ENCODE measurements around the gene PCBP3.
"Not testable (repeated sequence)": the region's sequence is repeated elsewhere in the genome, so short reads cannot be mapped to it uniquely, and the experiment has no call there.

The PCBP3 gene

GRCh38 chr21:45800339-45801080 lies 157.0 kb downstream of the PCBP3 start:
- intact Hi-C loops (cut with DNase I) = no loop called here
- peak in 1 of 10 donors; percentile 69 for DNase-seq

DNA sequence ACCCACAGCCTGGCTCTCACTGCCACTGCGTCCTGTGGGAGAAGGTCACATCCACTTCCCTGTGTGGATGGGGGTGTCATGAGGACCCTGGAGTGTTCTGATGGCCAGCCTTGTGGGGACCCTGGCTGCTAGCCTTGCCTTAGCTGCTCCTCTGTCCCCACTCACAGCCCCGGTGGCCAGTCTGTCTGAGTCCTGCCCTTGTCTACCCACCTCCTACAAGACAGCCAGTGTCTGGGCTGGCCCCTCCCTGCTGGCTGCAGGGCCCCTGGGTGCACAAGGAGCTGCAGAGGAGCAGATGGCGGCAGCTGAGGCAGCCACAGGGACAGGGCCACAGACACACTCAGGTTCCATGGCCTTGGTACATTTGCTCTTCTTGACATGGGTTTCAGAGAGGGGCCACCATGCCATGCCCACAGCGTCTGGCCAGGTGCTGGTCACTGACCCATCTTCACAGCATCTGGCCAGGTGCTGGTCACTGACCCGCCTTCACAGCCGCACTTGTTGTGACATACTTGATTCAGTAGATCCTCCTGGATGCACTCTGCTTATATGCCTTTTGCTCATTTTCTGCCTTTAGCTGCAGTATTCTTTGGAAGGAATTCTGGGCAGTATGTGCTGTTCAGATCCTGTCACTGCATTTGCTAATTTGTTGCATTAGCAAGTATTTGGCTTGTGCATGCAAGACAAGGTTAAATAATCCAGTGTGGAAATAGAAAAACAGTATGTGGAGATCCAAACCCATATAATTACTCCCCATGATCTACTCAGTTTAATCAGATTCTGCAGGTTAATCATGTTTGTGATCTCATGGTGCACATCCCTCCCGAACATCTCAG lies 157.8 kb downstream of the PCBP3 start:
- intact Hi-C loops (cut with DNase I) = no loop called here
- DNase-seq = peak in 1 of 10 donors; percentile 82

DNA sequence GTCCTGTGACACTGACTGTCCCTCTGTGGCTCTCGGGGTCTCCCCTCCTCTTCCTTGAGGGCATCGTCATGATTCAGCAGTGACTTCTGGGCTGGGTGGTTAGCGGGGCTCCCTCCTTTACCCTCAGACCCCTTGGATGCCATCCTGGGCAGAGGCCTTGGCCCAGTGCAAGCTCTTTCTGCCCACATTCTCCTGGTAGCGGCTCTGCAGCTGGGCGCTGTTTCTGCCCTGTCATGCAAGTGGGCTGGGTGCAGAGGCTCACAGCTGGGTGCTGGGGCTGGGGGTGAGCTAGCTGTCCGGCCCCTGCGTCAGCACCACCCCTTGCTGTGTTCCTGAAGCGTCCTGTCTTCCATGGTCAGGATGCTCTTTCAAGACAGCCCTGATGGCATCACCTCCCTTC lies 158.5 kb downstream of the PCBP3 start:
- intact Hi-C loops (cut with DNase I) = no loop called here
- DNase-seq = no peak

DNA sequence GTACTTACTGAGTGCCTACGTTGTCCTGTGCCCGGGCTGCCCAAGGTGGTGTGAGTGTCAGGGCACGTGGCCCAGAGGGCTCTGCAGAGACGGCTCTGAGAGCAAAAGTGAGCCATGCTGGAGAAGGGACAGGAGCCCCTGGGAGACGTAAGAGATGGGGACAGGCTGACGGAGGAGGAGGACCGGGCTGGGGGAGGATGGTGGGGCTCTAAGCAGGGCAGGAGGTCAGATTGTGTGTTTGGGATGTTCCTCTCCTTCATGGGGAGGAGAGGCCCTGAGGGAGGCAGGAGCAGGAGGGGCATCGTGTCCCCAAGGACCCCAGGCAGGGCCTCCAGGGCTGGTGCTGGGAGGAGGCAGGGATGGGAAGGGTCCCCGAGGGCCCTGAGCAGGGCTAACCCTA lies 158.9 kb downstream of the PCBP3 start:
- DNase-seq = no peak
- intact Hi-C loops (cut with DNase I) = no loop called here

GRCh38 chr21:45802956-45803617 lies 159.6 kb downstream of the PCBP3 start:
- DNase-seq = no peak
- intact Hi-C loops (cut with DNase I) = no loop called here

DNA sequence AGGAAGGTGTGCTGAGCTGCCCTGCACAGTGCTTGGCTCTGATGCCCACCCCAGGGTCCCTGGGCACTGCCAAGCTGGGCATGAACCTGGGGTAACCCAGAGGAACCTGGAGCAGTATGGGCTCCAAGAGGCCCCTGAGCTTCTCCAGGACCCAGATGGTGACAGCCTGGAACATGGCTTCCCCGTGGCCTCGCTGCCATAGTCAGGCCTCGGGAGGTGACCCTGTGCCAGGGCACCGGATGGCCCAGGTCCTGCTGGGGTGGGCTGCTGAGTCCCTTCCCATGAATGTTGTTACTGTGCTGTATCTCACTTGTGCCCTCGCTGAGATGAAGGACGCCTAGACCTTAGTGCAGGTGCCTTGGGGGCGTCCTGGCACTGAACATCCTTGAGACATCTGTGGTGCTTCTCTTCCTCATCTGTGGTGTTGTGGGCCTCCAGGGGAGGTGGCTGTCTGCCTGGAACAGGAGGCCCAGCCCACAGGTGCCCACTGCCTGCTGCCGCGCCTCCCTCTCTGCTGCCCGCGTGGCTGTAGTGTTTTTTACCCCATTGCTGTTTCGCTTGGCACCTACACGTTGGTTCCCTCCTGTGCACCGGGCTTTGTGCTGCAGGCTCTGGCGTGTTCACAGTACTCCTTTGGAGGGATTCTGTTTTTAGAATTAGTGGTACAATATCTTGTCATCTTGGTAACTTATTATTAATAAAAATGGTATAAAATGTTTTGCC lies 160.3 kb downstream of the PCBP3 start:
- peak in 2 of 10 donors; percentile 75 to 80 for DNase-seq
- intact Hi-C loops (cut with DNase I) = no loop called here

- DNase-seq = peak in 2 of 10 donors; percentile 53 to 66
- intact Hi-C loops (cut with DNase I) = no loop called here
Observed at GRCh38 chr21:45804809-45805313, 161.3 kb downstream of the PCBP3 start.

- peak in 1 of 10 donors; percentile 72 for DNase-seq
- intact Hi-C loops (cut with DNase I) = no loop called here
Observed at GRCh38 chr21:45805321-45805720, 161.8 kb downstream of the PCBP3 start.

- peak in 1 of 10 donors; percentile 75 for DNase-seq
- intact Hi-C loops (cut with DNase I) = no loop called here
Observed at GRCh38 chr21:45806042-45806441, 162.5 kb downstream of the PCBP3 start.

DNA sequence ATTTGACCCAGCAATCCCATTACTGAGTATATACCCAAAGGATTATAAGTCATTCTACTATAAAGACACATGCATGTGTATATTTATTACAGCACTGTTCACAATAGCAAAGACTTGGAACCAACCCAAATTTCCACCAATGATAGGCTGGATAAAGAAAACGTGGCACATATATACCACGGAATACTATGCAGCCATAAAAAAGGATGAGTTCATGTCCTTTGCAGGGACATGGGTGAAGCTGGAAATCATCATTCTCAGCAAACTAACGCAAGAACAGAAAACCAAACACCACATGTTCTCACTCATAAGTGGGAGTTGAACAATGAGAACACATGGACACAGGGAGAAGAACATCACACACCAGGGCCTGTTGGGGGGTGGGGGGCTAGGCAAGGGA lies 165.1 kb downstream of the PCBP3 start:
- intact Hi-C loops (cut with DNase I); DNase-seq: not testable (repeated sequence)

DNA sequence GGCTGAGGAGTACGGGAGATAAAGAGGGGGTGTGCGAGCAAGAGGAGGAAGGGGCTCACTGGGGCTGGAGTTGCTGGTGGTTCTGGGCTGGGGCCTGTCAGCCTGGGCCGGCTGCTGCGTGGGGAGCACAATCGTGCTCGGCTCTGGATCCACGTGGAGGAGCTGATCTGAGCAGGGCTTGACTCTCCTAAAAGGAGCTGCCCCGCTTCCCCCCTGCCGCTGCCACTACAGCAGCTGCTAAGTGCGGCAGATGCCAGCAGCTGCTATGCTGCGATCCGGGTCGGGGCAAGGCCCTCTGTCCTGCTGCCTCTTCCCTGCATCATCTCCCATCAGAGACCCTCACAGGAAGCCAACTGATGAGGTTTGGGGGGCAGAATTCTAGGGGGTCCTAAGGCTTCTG lies 165.9 kb downstream of the PCBP3 start:
- intact Hi-C loops (cut with DNase I) = no loop called here
- no peak for DNase-seq

GRCh38 chr21:45811136-45811535 lies 167.6 kb downstream of the PCBP3 start:
- intact Hi-C loops (cut with DNase I) = no loop called here

DNA sequence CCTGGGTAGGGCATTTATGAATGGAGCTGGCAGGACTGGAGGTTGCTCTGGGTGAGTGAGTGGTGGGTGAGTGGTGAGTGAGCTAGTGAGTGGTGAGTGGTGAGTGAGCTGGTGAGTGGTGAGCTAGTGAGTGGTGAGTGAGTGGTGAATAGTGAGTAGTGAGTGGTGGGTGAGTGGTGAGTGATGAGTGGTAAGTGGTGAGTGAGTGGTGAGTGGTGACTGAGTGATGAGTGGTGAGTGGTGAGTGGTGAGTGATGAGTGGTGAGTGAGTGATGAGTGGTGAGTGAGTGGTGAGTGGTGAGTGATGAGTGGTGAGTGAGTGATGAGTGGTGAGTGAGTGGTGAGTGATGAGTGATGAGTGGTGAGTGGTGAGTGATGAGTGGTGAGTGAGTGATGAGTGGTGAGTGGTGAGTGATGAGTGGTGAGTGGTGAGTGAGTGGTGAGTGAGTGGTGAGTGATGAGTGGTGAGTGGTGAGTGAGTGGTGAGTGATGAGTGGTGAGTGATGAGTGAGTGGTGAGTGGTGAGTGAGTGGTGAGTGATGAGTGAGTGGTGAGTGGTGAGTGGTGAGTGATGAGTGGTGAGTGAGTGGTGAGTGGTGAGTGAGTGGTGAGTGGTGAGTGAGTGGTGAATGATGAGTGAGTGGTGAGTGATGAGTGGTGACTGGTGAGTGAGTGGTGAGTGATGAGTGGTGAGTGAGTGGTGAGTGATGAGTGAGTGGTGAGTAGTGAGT lies 170.8 kb downstream of the PCBP3 start:
- not testable (repeated sequence) for DNase-seq

More at GRCh38 chr21:45811136-45811535, 167.6 kb downstream of the PCBP3 start:
- no peak for DNase-seq

GRCh38 chr21:45815781-45816180 lies 172.3 kb downstream of the PCBP3 start:
- DNase-seq; intact Hi-C loops (cut with DNase I): not testable (repeated sequence)

More for the DNA sequence above, 170.8 kb downstream of the PCBP3 start:
- intact Hi-C loops (cut with DNase I) = not testable (repeated sequence)

GRCh38 chr21:45816794-45817193 lies 173.3 kb downstream of the PCBP3 start:
- DNase-seq = no peak
- intact Hi-C loops (cut with DNase I) = no loop called here

GRCh38 chr21:45817345-45817744 lies 173.8 kb downstream of the PCBP3 start:
- DNase-seq = peak in 2 of 10 donors; percentile 54 to 58
- intact Hi-C loops (cut with DNase I) = no loop called here

- intact Hi-C loops (cut with DNase I) = no loop called here
- peak in 3 of 10 donors; percentile 32 to 70 (median 61) for DNase-seq
Observed at GRCh38 chr21:45818276-45818903, 174.9 kb downstream of the PCBP3 start.

DNA sequence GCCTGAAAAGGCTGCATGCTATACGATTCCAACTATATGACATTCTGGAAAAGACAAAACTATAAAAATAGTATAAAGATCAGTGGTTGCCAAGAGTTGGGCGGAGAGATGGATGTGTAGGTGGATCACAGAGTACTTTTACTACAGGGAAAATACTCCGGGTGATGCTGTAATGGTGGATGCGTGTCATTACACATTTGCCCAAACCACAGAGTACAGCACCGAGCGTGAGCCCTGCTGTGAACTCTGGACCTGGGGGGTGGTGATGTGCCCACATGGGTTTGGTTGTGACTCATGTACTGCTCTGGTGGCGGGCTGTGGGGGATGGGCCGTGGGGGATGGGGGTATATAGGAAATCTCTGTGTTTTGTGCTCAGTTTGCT lies 175.4 kb downstream of the PCBP3 start:
- intact Hi-C loops (cut with DNase I) = no loop called here
- DNase-seq = peak in 1 of 10 donors; percentile 60

Measured in posterior cingulate gyrus (tissue), 11 donors.